LNCAP (cell line): Measurements from ENCODE around the gene ACSS2.

Source experiments
- CTCF ChIP-seq: fragments of 450-650 bp; IDR thresholded peaks from 2 replicates; pipeline ENCODE4 v1.5.1; 2017; ENCODE audit warnings: mild to moderate bottlenecking

ACSS2 gene

GRCh38 chr20:34863421-34863965 is 12.9 kb upstream of the ACSS2 start:
- no peak for TF ChIP-seq CTCF

GRCh38 chr20:34864216-34864615 is 12.2 kb upstream of the ACSS2 start:
- no peak for TF ChIP-seq CTCF

- no peak for TF ChIP-seq CTCF
Measured at GRCh38 chr20:34871320-34871926, 5.0 kb upstream of the ACSS2 start.

- no peak for TF ChIP-seq CTCF
Measured at GRCh38 chr20:34871966-34872621, 4.3 kb upstream of the ACSS2 start.

GRCh38 chr20:34872622-34873224 is 3.7 kb upstream of the ACSS2 start, which contains the start of gene GGT7:
Gene GGT7 (minus strand): TSS chr20:34872856. CDS start chr20:34872815, 41 bp downstream.
- TF ChIP-seq CTCF, result peak; percentile 82

GRCh38 chr20:34873583-34874093 is 2.8 kb upstream of the ACSS2 start:
- TF ChIP-seq CTCF, result no peak

- TF ChIP-seq CTCF, result peak; percentile 89
Measured at GRCh38 chr20:34874094-34874654, 2.2 kb upstream of the ACSS2 start.
